MM.1S (cell line): Measurements from ENCODE around the gene RGS19.

Source experiments
- DNase-seq: peaks from one replicate; pipeline ENCODE4 v3.0.0-alpha.2; 2015
- H2AFZ ChIP-seq: fragments of 300-600 bp; sonication (generic); 2 replicates; pipeline ENCODE4 v1.6.0; 2016; ENCODE audit warnings: antibody characterized with exemption, low read length
- H3F3A ChIP-seq: fragments of 300-600 bp; sonication (generic); 2 replicates; pipeline ENCODE4 v1.6.1; 2016; ENCODE audit warnings: mild to moderate bottlenecking, antibody characterized with exemption, low read length, moderate library complexity, mixed read lengths; ENCODE audit not compliant: insufficient read depth
- H3K27ac ChIP-seq: fragments of 300-600 bp; sonication (generic); 2 replicates; pipeline ENCODE4 v1.5.1; 2016; ENCODE audit warnings: mild to moderate bottlenecking, low read length
- H3K27me3 ChIP-seq: fragments of 300-600 bp; sonication (generic); replicated peaks from 2 replicates; pipeline ENCODE4 v1.6.0; 2016; ENCODE audit warnings: low read length; ENCODE audit not compliant: insufficient read depth
- H3K36me3 ChIP-seq: fragments of 300-600 bp; sonication (generic); replicated peaks from 2 replicates; pipeline ENCODE4 v1.6.1; 2016; ENCODE audit warnings: mild to moderate bottlenecking, low read length, mixed read lengths; ENCODE audit not compliant: insufficient read depth
- H3K4me1 ChIP-seq: fragments of 300-600 bp; sonication (generic); 2 replicates; pipeline ENCODE4 v1.6.1; 2016; ENCODE audit warnings: low read length, mixed read lengths
- H3K4me2 ChIP-seq: fragments of 300-600 bp; sonication (generic); 2 replicates; pipeline ENCODE4 v1.6.0; 2016; ENCODE audit warnings: low read depth, low read length
- H3K4me3 ChIP-seq: fragments of 300-600 bp; sonication (generic); 2 replicates; pipeline ENCODE4 v1.5.1; 2016; ENCODE audit warnings: low read length, mixed read lengths
- H3K79me2 ChIP-seq: fragments of 300-600 bp; sonication (generic); 2 replicates; pipeline ENCODE4 v1.6.1; 2016; ENCODE audit warnings: mixed run types, low read length, mixed read lengths
- H3K9ac ChIP-seq: fragments of 300-600 bp; sonication (generic); 2 replicates; pipeline ENCODE4 v1.6.1; 2016; ENCODE audit warnings: low read length, mixed read lengths
- H3K9me2 ChIP-seq: fragments of 300-600 bp; sonication (generic); replicated peaks from 2 replicates; pipeline ENCODE4 v1.6.1; 2016; ENCODE audit warnings: mild to moderate bottlenecking, low read length, mixed read lengths; ENCODE audit not compliant: insufficient read depth
- H3K9me3 ChIP-seq: fragments of 300-600 bp; sonication (generic); replicated peaks from 2 replicates; pipeline ENCODE4 v1.6.1; 2016; ENCODE audit warnings: mild to moderate bottlenecking, low read length, mixed read lengths; ENCODE audit not compliant: insufficient read depth
- H4K20me1 ChIP-seq: fragments of 300-600 bp; sonication (generic); 2 replicates; pipeline ENCODE4 v1.6.1; 2016; ENCODE audit warnings: mild to moderate bottlenecking, low read length, moderate library complexity, mixed read lengths; ENCODE audit not compliant: insufficient read depth
- EZH2 ChIP-seq: fragments of 300-600 bp; sonication (generic); optimal IDR thresholded peaks from 2 replicates; pipeline ENCODE3; 2017; ENCODE audit warnings: low read depth, mild to moderate bottlenecking, antibody characterized with exemption, low read length, mixed read lengths
- EZH2phosphoT487 ChIP-seq: fragments of 300-600 bp; sonication (generic); IDR thresholded peaks from 2 replicates; pipeline ENCODE4 v1.6.1; 2018; ENCODE audit warnings: antibody characterized with exemption, low read length
- TF ChIP-seq, protein P1 (sequence below): fragments of 300-600 bp; sonication (generic); IDR thresholded peaks from 2 replicates; pipeline ENCODE4 v1.5.1; 2016; ENCODE audit warnings: antibody characterized with exemption, low read length, mixed read lengths

RGS19 gene

GRCh38 chr20:64111841-64112641 is 32.7 kb upstream of the RGS19 start:
- Histone ChIP-seq H3K9me2 (no peaks in the 10 kb centered on the region), H3K27me3 (peaks cover 98% of the 10 kb centered on the region), H3K4me3 (no peak overlapping the region), H3K27ac (no peak overlapping the region), H3K4me2 (no peak overlapping the region), H2AFZ (no peak overlapping the region), H4K20me1 (no peaks in the 10 kb centered on the region), H3F3A (no peaks in the 10 kb centered on the region), H3K36me3 (no peaks in the 10 kb centered on the region), H3K79me2 (no peaks in the 10 kb centered on the region), H3K9me3 (no peaks in the 10 kb centered on the region), H3K4me1 (no peaks in the 10 kb centered on the region), H3K9ac (no peak overlapping the region)
- no peak for TF ChIP-seq EZH2
- TF ChIP-seq, protein P1, sequence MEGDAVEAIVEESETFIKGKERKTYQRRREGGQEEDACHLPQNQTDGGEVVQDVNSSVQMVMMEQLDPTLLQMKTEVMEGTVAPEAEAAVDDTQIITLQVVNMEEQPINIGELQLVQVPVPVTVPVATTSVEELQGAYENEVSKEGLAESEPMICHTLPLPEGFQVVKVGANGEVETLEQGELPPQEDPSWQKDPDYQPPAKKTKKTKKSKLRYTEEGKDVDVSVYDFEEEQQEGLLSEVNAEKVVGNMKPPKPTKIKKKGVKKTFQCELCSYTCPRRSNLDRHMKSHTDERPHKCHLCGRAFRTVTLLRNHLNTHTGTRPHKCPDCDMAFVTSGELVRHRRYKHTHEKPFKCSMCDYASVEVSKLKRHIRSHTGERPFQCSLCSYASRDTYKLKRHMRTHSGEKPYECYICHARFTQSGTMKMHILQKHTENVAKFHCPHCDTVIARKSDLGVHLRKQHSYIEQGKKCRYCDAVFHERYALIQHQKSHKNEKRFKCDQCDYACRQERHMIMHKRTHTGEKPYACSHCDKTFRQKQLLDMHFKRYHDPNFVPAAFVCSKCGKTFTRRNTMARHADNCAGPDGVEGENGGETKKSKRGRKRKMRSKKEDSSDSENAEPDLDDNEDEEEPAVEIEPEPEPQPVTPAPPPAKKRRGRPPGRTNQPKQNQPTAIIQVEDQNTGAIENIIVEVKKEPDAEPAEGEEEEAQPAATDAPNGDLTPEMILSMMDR: no peak
- TF ChIP-seq EZH2phosphoT487: no peak
- no peak for DNase-seq

GRCh38 chr20:64110411-64111068 is 31.2 kb upstream of the RGS19 start:
- Histone ChIP-seq H3K79me2 (no peaks in the 10 kb centered on the region), H3K27me3 (peaks cover 97% of the 10 kb centered on the region), H3K4me1 (no peaks in the 10 kb centered on the region), H2AFZ (no peak overlapping the region), H3F3A (no peaks in the 10 kb centered on the region), H3K36me3 (no peaks in the 10 kb centered on the region), H3K27ac (no peak overlapping the region), H3K9me3 (no peaks in the 10 kb centered on the region), H3K9ac (no peak overlapping the region), H3K4me3 (no peak overlapping the region), H3K9me2 (no peaks in the 10 kb centered on the region), H3K4me2 (no peak overlapping the region), H4K20me1 (no peaks in the 10 kb centered on the region)
- no peak for DNase-seq
- TF ChIP-seq EZH2phosphoT487: no peak
- TF ChIP-seq, protein P1: no peak
- no peak for TF ChIP-seq EZH2

DNA sequence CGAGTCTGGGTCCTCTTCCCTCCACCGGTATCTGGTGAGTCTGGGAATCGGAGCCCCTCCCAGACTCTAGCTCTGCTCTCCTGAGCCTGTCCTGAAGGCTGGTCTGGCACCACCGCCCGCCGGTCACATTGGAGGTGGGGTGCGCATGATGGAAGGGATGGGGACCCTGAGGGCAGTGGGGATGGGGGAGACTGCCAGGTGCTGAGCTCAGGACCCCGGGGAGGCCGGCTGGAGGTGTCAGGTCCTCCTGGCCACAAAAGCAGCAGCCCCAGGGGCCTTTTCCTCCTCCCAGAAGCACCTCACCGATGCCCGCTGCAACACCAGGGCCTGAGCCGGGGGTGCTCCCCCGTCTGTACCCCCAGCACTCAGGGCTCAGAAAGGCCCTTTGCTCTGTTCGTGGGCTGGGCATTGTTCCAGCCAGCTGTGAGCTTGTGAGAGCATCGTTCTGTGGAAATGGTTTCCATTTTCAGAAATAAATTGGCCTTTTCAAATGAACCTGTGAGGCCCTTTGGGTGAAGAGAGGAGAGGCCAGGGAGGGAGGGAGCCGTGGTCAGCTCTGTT is 30.6 kb upstream of the RGS19 start:
- Histone ChIP-seq H3K27me3 (peaks cover 93% of the 10 kb centered on the region), H3K9me3 (no peaks in the 10 kb centered on the region), H3K9ac (no peak overlapping the region), H3K27ac (no peak overlapping the region), H3K4me3 (no peak overlapping the region), H3K79me2 (no peaks in the 10 kb centered on the region), H2AFZ (no peak overlapping the region), H4K20me1 (no peaks in the 10 kb centered on the region), H3K4me2 (no peak overlapping the region), H3K4me1 (no peaks in the 10 kb centered on the region), H3K36me3 (no peaks in the 10 kb centered on the region), H3F3A (no peaks in the 10 kb centered on the region), H3K9me2 (no peaks in the 10 kb centered on the region)
- no peak for TF ChIP-seq EZH2phosphoT487
- TF ChIP-seq, protein P1: no peak
- DNase-seq: no peak
